T-cell (primary cell): ENCODE data around the gene NOC2L. TPM values are rescaled to one million over a fixed set of nuclear protein-coding genes. Genes with fewer than 3 reads are reported as not detected.
"Not testable (repeated sequence)": the region's sequence is repeated elsewhere in the genome, so short reads cannot be mapped to it uniquely, and the experiment has no call there.

Experiments
- ATAC-seq, 4 experiments: fragments of 200-7000 bp in 3 of 4; fragments of 150-1000 bp in 1 of 4; cut with Tn5 transposase; replicated peaks in 1 of 4; 1 replicate in 3 of 4; 2 replicates in 1 of 4; pipeline ENCODE4 v1.10.0; 2021; ENCODE audit warnings: moderate library complexity in 3 of 4, mild to moderate bottlenecking in 2 of 4, moderate number of reproducible peaks in 1 of 4
- CTCF ChIA-PET, 2 donors: fragments of 300-600 bp; sonication (Branson Sonifier 250); formaldehyde crosslinking; loops; one replicate each; lab custom pipeline; 2022; ENCODE audit warnings: antibody characterized with exemption in 2 of 2; lab: Charles Lee
- POLR2A ChIA-PET, 2 donors: fragments of 300-600 bp; sonication (Branson Sonifier 250); formaldehyde crosslinking; loops; one replicate each; lab custom pipeline; 2022; ENCODE audit warnings: antibody characterized with exemption in 2 of 2; lab: Charles Lee
- DNase-seq, 35 experiments: peaks; one replicate each; pipeline versions ENCODE4 v3.0.0 to v3.0.0-alpha.2; 2013 to 2023
- H3K27ac ChIP-seq: one replicate; pipeline ENCODE4 v1.5.1; 2013; ENCODE audit warnings: low read length
- H3K27me3 ChIP-seq, 2 experiments: replicated peaks in 1 of 2; 1 replicate in 1 of 2; 2 replicates in 1 of 2; pipeline versions ENCODE4 v1.6.1 to v1.7.0; 2013; ENCODE audit warnings: low read length in 1 of 2, mixed read lengths in 1 of 2; ENCODE audit not compliant: control insufficient read depth in 2 of 2, insufficient read depth in 2 of 2; ENCODE audit errors: extremely low read depth in 1 of 2
- H3K36me3 ChIP-seq, 2 donors: 1 replicate in 1 of 2; 2 replicates in 1 of 2; pipeline versions ENCODE4 v1.6.1 to v1.7.0; 2013; ENCODE audit warnings: low read length in 1 of 2; ENCODE audit not compliant: control insufficient read depth in 2 of 2, insufficient read depth in 1 of 2; ENCODE audit errors: extremely low read depth in 1 of 2
- H3K4me1 ChIP-seq, 2 experiments: 1 replicate in 1 of 2; 2 replicates in 1 of 2; pipeline versions ENCODE4 v1.6.1 to v1.7.0; 2013; ENCODE audit warnings: low read length in 2 of 2, mixed read lengths in 1 of 2; ENCODE audit not compliant: insufficient read depth in 2 of 2, control insufficient read depth in 1 of 2; ENCODE audit errors: extremely low read depth in 1 of 2
- H3K4me3 ChIP-seq, 2 donors: 1 replicate in 1 of 2; 2 replicates in 1 of 2; pipeline versions ENCODE4 v1.5.1 to v1.7.0; 2013; ENCODE audit warnings: mild to moderate bottlenecking in 2 of 2, low read length in 1 of 2, moderate library complexity in 1 of 2; ENCODE audit not compliant: control insufficient read depth in 1 of 2; ENCODE audit errors: extremely low read depth in 1 of 2
- H3K9me3 ChIP-seq: 2 replicates; pipeline ENCODE4 v1.7.0; 2013
- H3K27ac Mint-ChIP-seq, 2 donors: one replicate each; pipeline ENCODE4 v1.8.0; 2020 to 2021; ENCODE audit warnings: mild to moderate bottlenecking in 2 of 2, mixed read lengths in 2 of 2
- H3K27me3 Mint-ChIP-seq, 2 donors: one replicate each; pipeline ENCODE4 v1.8.0; 2021 to 2022; ENCODE audit warnings: mixed read lengths in 2 of 2
- H3K36me3 Mint-ChIP-seq: one replicate; pipeline ENCODE4 v1.8.0; 2021; ENCODE audit warnings: mixed read lengths
- H3K4me1 Mint-ChIP-seq, 3 donors: one replicate each; pipeline ENCODE4 v1.8.0; 2020 to 2022; ENCODE audit warnings: mixed read lengths in 3 of 3, mild to moderate bottlenecking in 1 of 3
- H3K4me3 Mint-ChIP-seq, 3 donors: one replicate each; pipeline ENCODE4 v1.8.0; 2020 to 2022; ENCODE audit warnings: mild to moderate bottlenecking in 3 of 3, mixed read lengths in 3 of 3, moderate library complexity in 3 of 3
- H3K9me3 Mint-ChIP-seq, 3 donors: one replicate each; pipeline ENCODE4 v1.8.0; 2020 to 2022; ENCODE audit warnings: mixed read lengths in 3 of 3
- WGBS: methylation state at CpG from one replicate; pipeline ENCODE4 v1.1.5; 2013; ENCODE audit warnings: missing lambda C conversion rate; ENCODE audit not compliant: insufficient coverage; 5-methylcytosine and 5-hydroxymethylcytosine counted together
- total RNA-seq, 35 experiments: library from RNA in 6 of 35; stranded (reverse) in 6 of 35; fragments of 120-200 nt in 1 of 35; gene quantifications; one replicate each; pipeline versions ENCODE4 v1.2.1 to v1.2.4 and lab custom pipeline; 2013 to 2026

NOC2L gene
- total RNA-seq, 5 donors from 2014 or later (not counting 1 experiment from before 2014, with no cell fraction given) = 58.7 to 92.2 (median 83.4) TPM

GRCh38 chr1:994546-994945, 35.5 kb upstream of the NOC2L start:
- not testable (repeated sequence) for H3K4me3 Mint-ChIP-seq

GRCh38 chr1:993379-993995, 34.4 kb upstream of the NOC2L start:
- 71% methylated on average over 8 of the region's 15 CpGs for WGBS
- no peak for DNase-seq

More at GRCh38 chr1:994546-994945, 35.5 kb upstream of the NOC2L start:
- H3K4me3 ChIP-seq, H3K36me3 ChIP-seq, H3K9me3 Mint-ChIP-seq, H3K27ac ChIP-seq, ATAC-seq, H3K27ac Mint-ChIP-seq, DNase-seq, H3K9me3 ChIP-seq, POLR2A ChIA-PET, H3K36me3 Mint-ChIP-seq, CTCF ChIA-PET: not testable (repeated sequence)
- Histone ChIP-seq H3K4me1 (peaks cover 1 to 30% of the 10 kb centered on the region in 2 experiments), H3K27me3 (peaks cover 0 to 86% of the 10 kb centered on the region in 2 experiments)
- peaks cover 0 to 39% of the 10 kb centered on the region in 2 donors for H3K27me3 Mint-ChIP-seq
- WGBS = 83% methylated on average over 6 of the region's 6 CpGs
- H3K4me1 Mint-ChIP-seq = peaks cover 4 to 17% (median 9%) of the 10 kb centered on the region in 3 donors

GRCh38 chr1:992362-992761, 33.3 kb upstream of the NOC2L start:
- H3K36me3 ChIP-seq = no peaks in the 10 kb centered on the region
- H3K9me3 Mint-ChIP-seq = peaks cover 0 to 7% (median 0%) of the 10 kb centered on the region in 3 donors
- no peak overlapping the region for H3K4me3 ChIP-seq
- no peak overlapping the region for H3K27ac Mint-ChIP-seq
- H3K4me1 Mint-ChIP-seq = peaks cover 4 to 17% (median 9%) of the 10 kb centered on the region in 3 donors
- ChIA-PET POLR2A (no interaction called here), CTCF (interaction anchor here in 1 of 2 donors (0.7 kb wide), 1 partner anchor 26 kb away, joined by 5 read pairs; the partner anchor contains the start of gene PLEKHN1)
- no peaks in the 10 kb centered on the region for H3K36me3 Mint-ChIP-seq
- DNase-seq (no peak), ATAC-seq (no peak)
- WGBS = no CpG with 5 or more reads among the region's 7 CpGs
- H3K4me3 Mint-ChIP-seq = no peak overlapping the region
- peaks cover 0 to 16% of the 10 kb centered on the region in 2 experiments for H3K4me1 ChIP-seq
- H3K27me3 ChIP-seq = peaks cover 0 to 69% of the 10 kb centered on the region in 2 experiments
- H3K27ac ChIP-seq = no peak overlapping the region
- peaks cover 7 to 45% of the 10 kb centered on the region in 2 donors for H3K27me3 Mint-ChIP-seq
- no peaks in the 10 kb centered on the region for H3K9me3 ChIP-seq

More at GRCh38 chr1:993379-993995, 34.4 kb upstream of the NOC2L start:
- H3K36me3 Mint-ChIP-seq = no peaks in the 10 kb centered on the region
- H3K4me1 Mint-ChIP-seq = peaks cover 4 to 17% (median 9%) of the 10 kb centered on the region in 3 donors
- ChIA-PET POLR2A (no interaction called here), CTCF (interaction anchor here in 1 of 2 donors (0.6 kb wide), 1 partner anchor 9 kb away, joined by 3 read pairs; no protein-coding TSS in a partner anchor)
- Histone ChIP-seq H3K4me3 (no peak overlapping the region), H3K27me3 (peaks cover 0 to 80% of the 10 kb centered on the region in 2 experiments), H3K27ac (no peak overlapping the region), H3K9me3 (no peaks in the 10 kb centered on the region), H3K36me3 (no peaks in the 10 kb centered on the region), H3K4me1 (peaks cover 0 to 22% of the 10 kb centered on the region in 2 experiments)
- H3K4me3 Mint-ChIP-seq = no peak overlapping the region
- H3K27ac Mint-ChIP-seq = no peak overlapping the region
- no peak for ATAC-seq
- H3K27me3 Mint-ChIP-seq = peaks cover 7 to 43% of the 10 kb centered on the region in 2 donors
- peaks cover 0 to 7% (median 0%) of the 10 kb centered on the region in 3 donors for H3K9me3 Mint-ChIP-seq

- Mint-ChIP-seq H3K36me3 (no peaks in the 10 kb centered on the region), H3K9me3 (peaks cover 0 to 7% (median 0%) of the 10 kb centered on the region in 3 donors), H3K27me3 (peaks cover 7 to 42% of the 10 kb centered on the region in 2 donors), H3K4me3 (no peak overlapping the region), H3K4me1 (peaks cover 3 to 13% (median 7%) of the 10 kb centered on the region in 3 donors), H3K27ac (no peak overlapping the region)
- peaks cover 0 to 64% of the 10 kb centered on the region in 2 experiments for H3K27me3 ChIP-seq
- DNase-seq (no peak), ATAC-seq (no peak)
- no peak overlapping the region for H3K4me3 ChIP-seq
- ChIA-PET POLR2A (no interaction called here), CTCF (interaction anchor here in 1 of 2 donors (0.7 kb wide), 1 partner anchor 25 kb away, joined by 5 read pairs; the partner anchor contains the start of gene PLEKHN1)
- H3K9me3 ChIP-seq = no peaks in the 10 kb centered on the region
- peaks cover 0 to 12% of the 10 kb centered on the region in 2 experiments for H3K4me1 ChIP-seq
- WGBS = 80% methylated on average over 1 of the region's 10 CpGs
- H3K36me3 ChIP-seq = no peaks in the 10 kb centered on the region
- no peak overlapping the region for H3K27ac ChIP-seq
Observed at GRCh38 chr1:991895-992294, 32.8 kb upstream of the NOC2L start.

GRCh38 chr1:991275-991674, 32.2 kb upstream of the NOC2L start:
- H3K27ac Mint-ChIP-seq, H3K27ac ChIP-seq, H3K9me3 ChIP-seq, H3K36me3 Mint-ChIP-seq, H3K36me3 ChIP-seq, H3K4me1 ChIP-seq, H3K9me3 Mint-ChIP-seq, POLR2A ChIA-PET, H3K4me3 ChIP-seq, DNase-seq, H3K4me3 Mint-ChIP-seq, CTCF ChIA-PET: not testable (repeated sequence)
- H3K27me3 ChIP-seq = peaks cover 0 to 63% of the 10 kb centered on the region in 2 experiments
- H3K27me3 Mint-ChIP-seq = peaks cover 7 to 43% of the 10 kb centered on the region in 2 donors
- WGBS = 90% methylated on average over 1 of the region's 6 CpGs
- peak in 1 of 4 experiments; percentile 6 for ATAC-seq
- peaks cover 3 to 12% (median 6%) of the 10 kb centered on the region in 3 donors for H3K4me1 Mint-ChIP-seq

GRCh38 chr1:988061-988460, 29.0 kb upstream of the NOC2L start:
- ATAC-seq, H3K4me1 ChIP-seq, H3K36me3 ChIP-seq, H3K4me3 ChIP-seq, H3K27ac Mint-ChIP-seq, DNase-seq, CTCF ChIA-PET, H3K4me1 Mint-ChIP-seq, H3K4me3 Mint-ChIP-seq, H3K36me3 Mint-ChIP-seq, H3K9me3 Mint-ChIP-seq, H3K27ac ChIP-seq, POLR2A ChIA-PET, H3K9me3 ChIP-seq: not testable (repeated sequence)
- H3K27me3 Mint-ChIP-seq = peaks cover 10 to 46% of the 10 kb centered on the region in 2 donors
- H3K27me3 ChIP-seq = peaks cover 2 to 52% of the 10 kb centered on the region in 2 experiments
- WGBS = 82% methylated on average over 2 of the region's 5 CpGs
